ENCODE data around the gene SCLY.

SCLY gene

GRCh38 chr2:238098901-238099713, 38.3 kb downstream of the SCLY start:
- DNase-seq: no peak

GRCh38 chr2:238099714-238100048, 38.9 kb downstream of the SCLY start:
- DNase-seq: no peak

GRCh38 chr2:238100049-238100820, 39.4 kb downstream of the SCLY start, which contains the start of gene ESPNL:
TSS of gene ESPNL (plus strand) at chr2:238100340. CDS start at chr2:238100420, 80 bp downstream.
- no peak for DNase-seq

GRCh38 chr2:238100821-238101771, 40.3 kb downstream of the SCLY start:
- DNase-seq: no peak

- no peak for DNase-seq
Measured at GRCh38 chr2:238101891-238102841, 41.4 kb downstream of the SCLY start.

- no peak for DNase-seq
Measured at GRCh38 chr2:238102865-238103264, 42.1 kb downstream of the SCLY start.

GRCh38 chr2:238103465-238104225, 42.8 kb downstream of the SCLY start:
- no peak for DNase-seq

GRCh38 chr2:238104226-238104690, 43.5 kb downstream of the SCLY start:
- DNase-seq: no peak

- DNase-seq: no peak
Measured at GRCh38 chr2:238104691-238105371, 44.0 kb downstream of the SCLY start.

GRCh38 chr2:238105506-238106338, 44.9 kb downstream of the SCLY start:
- no peak for DNase-seq

- DNase-seq: no peak
Measured at GRCh38 chr2:238106339-238106697, 45.5 kb downstream of the SCLY start.

- DNase-seq: no peak
Measured at GRCh38 chr2:238106698-238107524, 46.1 kb downstream of the SCLY start.

GRCh38 chr2:238107525-238108422, 47.0 kb downstream of the SCLY start:
- no peak for DNase-seq

- DNase-seq: no peak
Measured at GRCh38 chr2:238108423-238109183, 47.8 kb downstream of the SCLY start.

GRCh38 chr2:238113611-238114010, 52.8 kb downstream of the SCLY start:
- no peak for DNase-seq

GRCh38 chr2:238114331-238114841, 53.6 kb downstream of the SCLY start:
- no peak for DNase-seq
